ENCODE data around the gene PABPN1. TPM values are rescaled to one million over a fixed set of nuclear protein-coding genes. Genes with fewer than 3 reads are reported as not detected.

PABPN1 gene
- polyA plus RNA-seq, 3 donors = 54.4 to 356 (median 64.6) TPM

DNA sequence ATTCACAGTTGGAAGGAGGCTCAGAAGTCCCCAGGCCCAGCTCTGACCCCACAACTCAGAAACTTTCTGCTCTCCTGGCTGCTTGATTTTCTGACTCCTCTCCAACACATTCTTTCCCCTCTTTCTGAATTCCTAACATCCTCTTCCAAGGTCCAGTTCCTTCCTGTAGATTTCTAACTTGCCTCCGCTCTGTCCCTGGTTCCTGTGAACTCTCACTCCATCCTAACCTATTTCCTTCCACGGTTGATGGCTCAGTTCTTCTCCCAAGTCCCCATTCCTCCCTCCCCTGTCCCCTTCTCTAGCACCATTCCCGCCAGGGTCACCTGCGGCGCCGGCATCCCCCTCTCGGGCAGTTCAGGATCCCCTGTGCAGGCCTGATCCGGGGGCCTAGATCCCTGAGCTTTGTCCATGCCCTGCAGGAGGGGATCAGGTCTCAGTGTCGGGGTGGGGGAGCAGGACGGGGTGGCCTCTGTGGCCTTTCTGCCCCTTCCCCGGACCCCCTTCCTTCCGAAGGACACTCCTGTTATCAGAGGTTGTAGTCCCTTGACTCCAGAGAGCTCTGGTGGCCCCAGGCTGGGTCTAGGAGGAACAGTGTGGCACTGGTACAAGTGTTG lies 37.4 kb downstream of the PABPN1 start:
- H3K9ac ChIP-seq (ENCODE audit: insufficient read depth, low read length, poor library complexity, severe bottlenecking) = no peak overlapping the region
- intact Hi-C loops (cut with micrococcal nuclease) = no loop called here
- WGBS (ENCODE audit: insufficient coverage) = 95% methylated on average over 10 of the region's 12 CpGs
- no peaks in the 10 kb centered on the region for H3K36me3 ChIP-seq (replicated peaks in 1 of 2; ENCODE audit: control insufficient read depth in 1 of 2, insufficient read depth in 2 of 2, low read length in 2 of 2)
- DNase-seq = no peak
- H3K27me3 ChIP-seq (ENCODE audit: control insufficient read depth in 2 of 2, insufficient read depth in 2 of 2, low read length in 2 of 2) = peaks cover 9 to 36% of the 10 kb centered on the region in 2 donors
- H3K79me2 ChIP-seq (ENCODE audit: insufficient read depth, low read length) = no peaks in the 10 kb centered on the region
- TF ChIP-seq, protein P1, sequence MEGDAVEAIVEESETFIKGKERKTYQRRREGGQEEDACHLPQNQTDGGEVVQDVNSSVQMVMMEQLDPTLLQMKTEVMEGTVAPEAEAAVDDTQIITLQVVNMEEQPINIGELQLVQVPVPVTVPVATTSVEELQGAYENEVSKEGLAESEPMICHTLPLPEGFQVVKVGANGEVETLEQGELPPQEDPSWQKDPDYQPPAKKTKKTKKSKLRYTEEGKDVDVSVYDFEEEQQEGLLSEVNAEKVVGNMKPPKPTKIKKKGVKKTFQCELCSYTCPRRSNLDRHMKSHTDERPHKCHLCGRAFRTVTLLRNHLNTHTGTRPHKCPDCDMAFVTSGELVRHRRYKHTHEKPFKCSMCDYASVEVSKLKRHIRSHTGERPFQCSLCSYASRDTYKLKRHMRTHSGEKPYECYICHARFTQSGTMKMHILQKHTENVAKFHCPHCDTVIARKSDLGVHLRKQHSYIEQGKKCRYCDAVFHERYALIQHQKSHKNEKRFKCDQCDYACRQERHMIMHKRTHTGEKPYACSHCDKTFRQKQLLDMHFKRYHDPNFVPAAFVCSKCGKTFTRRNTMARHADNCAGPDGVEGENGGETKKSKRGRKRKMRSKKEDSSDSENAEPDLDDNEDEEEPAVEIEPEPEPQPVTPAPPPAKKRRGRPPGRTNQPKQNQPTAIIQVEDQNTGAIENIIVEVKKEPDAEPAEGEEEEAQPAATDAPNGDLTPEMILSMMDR (IDR thresholded peaks at IDR 0.05) = no peak
- H3K27me3 Mint-ChIP-seq (ENCODE audit: low read depth in 3 of 3) = peaks cover 25 to 30% (median 29%) of the 10 kb centered on the region in 3 donors
- H4K20me1 ChIP-seq (ENCODE audit: insufficient read depth, low read length) = no peaks in the 10 kb centered on the region
- H3K4me2 ChIP-seq (replicated peaks; ENCODE audit: extremely low read depth, low read length, poor library complexity, severe bottlenecking) = no peak overlapping the region
- no peaks in the 10 kb centered on the region for H3K4me1 ChIP-seq (ENCODE audit: control insufficient read depth in 1 of 2, insufficient read depth in 2 of 2, low read length in 2 of 2)
- peaks cover 0 to 5% of the 10 kb centered on the region in 2 donors for H3K9me3 ChIP-seq (replicated peaks in 1 of 2; ENCODE audit: control insufficient read depth in 1 of 2, insufficient read depth in 1 of 2, low read length in 2 of 2)
- no peaks in the 10 kb centered on the region for H3K36me3 Mint-ChIP-seq
- H3K4me1 Mint-ChIP-seq = no peaks in the 10 kb centered on the region
- H2AFZ ChIP-seq (ENCODE audit: insufficient read depth, low read depth, low read length, poor library complexity, severe bottlenecking) = no peak overlapping the region
- no peak overlapping the region for H3K4me3 ChIP-seq (replicated peaks in 1 of 3; ENCODE audit: low read depth in 2 of 3, low read length in 3 of 3)
- H3K27ac Mint-ChIP-seq = no peak overlapping the region
- H3K9me3 Mint-ChIP-seq = peaks cover 0 to 4% (median 0%) of the 10 kb centered on the region in 7 donors
- H3K27ac ChIP-seq (ENCODE audit: low read depth in 1 of 2, low read length in 2 of 2) = no peak overlapping the region
- no peak overlapping the region for H3K4me3 Mint-ChIP-seq

DNA sequence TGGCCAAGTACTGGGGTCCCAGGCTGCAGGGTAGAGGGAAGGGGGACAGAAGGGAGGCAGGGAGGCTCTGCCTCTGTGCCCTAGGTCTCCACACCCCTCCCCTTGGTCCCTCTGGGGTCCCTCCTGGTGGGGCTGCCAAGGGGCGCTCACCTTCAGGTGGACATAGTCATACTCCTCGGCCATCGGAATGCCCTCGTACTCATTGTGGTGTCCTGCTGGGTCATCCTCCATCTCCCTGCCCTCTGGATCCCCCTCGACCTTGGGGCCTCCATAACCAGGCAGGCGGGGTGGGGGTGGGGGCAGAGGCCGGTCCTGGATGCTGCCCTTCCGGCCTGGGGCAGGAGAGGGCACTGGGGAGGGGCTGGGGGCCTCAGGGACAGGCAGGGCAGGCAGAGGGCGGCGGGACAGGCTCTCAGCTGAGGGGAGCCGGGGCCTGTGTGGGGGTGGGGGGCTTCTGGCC lies 37.9 kb downstream of the PABPN1 start:
- intact Hi-C loops (cut with micrococcal nuclease) = no loop called here
- peaks cover 25 to 31% (median 30%) of the 10 kb centered on the region in 3 donors for H3K27me3 Mint-ChIP-seq (ENCODE audit: low read depth in 3 of 3)
- TF ChIP-seq, protein P1 (IDR thresholded peaks at IDR 0.05) = no peak
- H3K79me2 ChIP-seq (ENCODE audit: insufficient read depth, low read length) = no peaks in the 10 kb centered on the region
- H3K4me3 ChIP-seq (replicated peaks in 1 of 3; ENCODE audit: low read depth in 2 of 3, low read length in 3 of 3) = no peak overlapping the region
- no peaks in the 10 kb centered on the region for H3K4me1 ChIP-seq (ENCODE audit: control insufficient read depth in 1 of 2, insufficient read depth in 2 of 2, low read length in 2 of 2)
- H3K9me3 ChIP-seq (replicated peaks in 1 of 2; ENCODE audit: control insufficient read depth in 1 of 2, insufficient read depth in 1 of 2, low read length in 2 of 2) = no peaks in the 10 kb centered on the region
- H3K27ac ChIP-seq (ENCODE audit: low read depth in 1 of 2, low read length in 2 of 2) = no peak overlapping the region
- H3K4me3 Mint-ChIP-seq = no peak overlapping the region
- no peak overlapping the region for H3K27ac Mint-ChIP-seq
- H4K20me1 ChIP-seq (ENCODE audit: insufficient read depth, low read length) = no peaks in the 10 kb centered on the region
- no peak overlapping the region for H3K4me2 ChIP-seq (replicated peaks; ENCODE audit: extremely low read depth, low read length, poor library complexity, severe bottlenecking)
- H3K4me1 Mint-ChIP-seq = no peaks in the 10 kb centered on the region
- 100% methylated on average over 1 of the region's 11 CpGs for WGBS (ENCODE audit: insufficient coverage)
- DNase-seq = no peak
- H2AFZ ChIP-seq (ENCODE audit: insufficient read depth, low read depth, low read length, poor library complexity, severe bottlenecking) = no peak overlapping the region
- H3K9ac ChIP-seq (ENCODE audit: insufficient read depth, low read length, poor library complexity, severe bottlenecking) = no peak overlapping the region
- H3K27me3 ChIP-seq (ENCODE audit: control insufficient read depth in 2 of 2, insufficient read depth in 2 of 2, low read length in 2 of 2) = peaks cover 8 to 36% of the 10 kb centered on the region in 2 donors
- H3K36me3 Mint-ChIP-seq = no peaks in the 10 kb centered on the region
- H3K36me3 ChIP-seq (replicated peaks in 1 of 2; ENCODE audit: control insufficient read depth in 1 of 2, insufficient read depth in 2 of 2, low read length in 2 of 2) = no peaks in the 10 kb centered on the region
- peaks cover 0 to 3% (median 0%) of the 10 kb centered on the region in 7 donors for H3K9me3 Mint-ChIP-seq
